GM19099 (cell line): ENCODE results near the gene YAP1.

Source experiments
- POLR2A ChIP-seq: IDR thresholded peaks from 3 replicates; pipeline ENCODE4 v1.6.1; 2011; ENCODE audit warnings: low read depth; ENCODE audit not compliant: insufficient read length; ENCODE audit errors: extremely low read depth

Gene YAP1

DNA sequence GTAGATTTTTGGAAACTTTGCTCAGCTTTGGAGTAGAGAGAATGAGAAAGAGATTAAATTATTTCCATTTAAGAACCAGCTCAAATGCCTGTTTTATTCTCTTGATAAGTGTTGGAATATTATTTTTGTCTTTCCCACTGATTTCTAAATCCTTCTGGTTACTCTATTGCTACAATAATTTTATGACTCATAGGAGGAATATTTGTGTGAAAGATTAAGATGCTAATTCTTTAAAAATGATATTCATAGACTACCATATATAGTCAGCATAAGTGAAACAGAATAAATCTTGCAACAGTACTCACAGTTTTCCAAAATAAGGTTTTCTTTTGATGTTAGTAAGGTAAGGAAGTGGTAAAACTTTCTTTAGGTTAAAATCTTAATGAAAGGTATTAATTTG is 60.9 kb downstream of the YAP1 start:
- no peak for TF ChIP-seq POLR2A

DNA sequence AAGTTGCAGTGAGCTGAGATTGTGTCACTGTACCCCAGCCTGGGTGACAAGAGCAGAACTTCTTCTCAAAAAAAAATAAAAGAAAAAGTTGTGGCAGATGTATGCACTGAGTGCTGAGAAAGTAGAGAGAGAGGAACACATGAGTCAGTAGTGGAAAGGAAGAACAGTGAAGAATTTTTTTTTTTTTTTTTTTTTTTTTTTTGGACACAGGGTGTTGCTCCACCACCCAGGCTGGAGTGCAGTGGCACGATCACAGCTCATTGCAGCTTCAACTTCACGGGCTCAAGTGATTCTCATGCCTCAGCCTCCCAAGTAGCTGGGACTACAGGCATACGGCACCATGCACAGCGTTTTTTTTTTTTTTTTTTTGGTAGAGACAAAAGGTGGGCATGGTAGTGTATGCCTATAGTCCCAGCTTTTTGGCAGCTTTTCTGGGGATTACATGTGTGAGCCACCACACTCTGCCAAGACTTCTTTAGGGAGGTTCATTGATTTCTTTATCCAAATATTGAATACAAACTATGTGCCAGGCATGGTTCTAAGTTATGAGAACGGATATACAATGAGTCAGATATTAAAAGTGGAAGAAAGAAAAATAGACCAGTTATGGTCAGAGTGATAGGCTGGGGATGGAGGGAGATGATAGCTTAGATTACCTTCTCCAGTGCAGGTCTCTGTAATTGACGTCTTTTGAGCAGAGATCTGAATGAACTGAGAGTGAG is 62.0 kb downstream of the YAP1 start:
- TF ChIP-seq POLR2A, result no peak

DNA sequence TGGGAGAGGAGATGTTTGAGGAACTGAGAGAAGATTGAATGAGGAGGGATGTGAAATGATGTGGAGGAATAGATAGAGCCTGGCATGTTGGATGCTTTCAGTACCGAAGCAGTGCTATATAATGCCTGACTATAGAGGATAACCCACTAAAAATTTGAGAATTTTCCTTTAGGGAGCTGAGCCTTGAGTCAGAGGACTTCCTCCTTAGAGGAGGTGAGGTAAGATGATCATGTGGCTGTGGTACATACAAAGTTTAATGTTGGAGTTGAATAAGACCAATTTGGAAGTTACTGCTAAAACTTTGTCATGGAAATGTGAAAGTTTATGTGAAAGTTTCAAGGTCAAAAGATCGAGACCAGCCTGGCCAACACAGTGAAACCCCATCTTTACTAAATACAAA is 66.9 kb downstream of the YAP1 start:
- no peak for TF ChIP-seq POLR2A

DNA sequence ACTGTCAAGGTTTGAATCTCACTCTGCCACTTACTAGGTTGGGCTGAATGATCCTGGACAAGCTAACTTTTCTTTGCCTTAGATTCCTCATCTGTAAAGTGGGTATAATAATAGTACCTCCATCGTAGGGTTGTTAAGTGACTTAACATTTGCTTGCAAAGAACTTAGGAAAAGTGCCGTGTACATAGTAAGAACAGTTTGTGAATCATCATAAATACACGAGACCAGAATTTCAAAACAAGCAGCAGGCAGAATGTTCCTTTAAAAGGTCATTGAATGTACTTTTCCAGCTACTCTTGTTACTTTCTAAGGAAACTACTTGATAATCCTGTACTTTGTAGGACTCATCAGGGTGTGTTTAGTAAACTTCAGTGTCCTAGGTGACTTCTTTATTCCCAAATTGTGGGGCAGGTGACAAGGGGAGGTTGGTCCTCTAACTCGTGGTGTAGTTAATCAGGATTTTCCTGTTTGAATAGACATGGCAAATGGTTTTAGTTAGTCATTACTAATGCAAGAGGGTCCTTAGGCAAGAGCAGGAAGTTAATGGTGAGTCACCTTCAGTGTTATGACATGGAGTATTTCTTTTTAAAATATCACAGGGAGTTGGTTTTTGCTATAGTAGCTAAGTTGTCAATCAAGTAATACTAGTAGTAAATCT is 67.9 kb downstream of the YAP1 start:
- no peak for TF ChIP-seq POLR2A

DNA sequence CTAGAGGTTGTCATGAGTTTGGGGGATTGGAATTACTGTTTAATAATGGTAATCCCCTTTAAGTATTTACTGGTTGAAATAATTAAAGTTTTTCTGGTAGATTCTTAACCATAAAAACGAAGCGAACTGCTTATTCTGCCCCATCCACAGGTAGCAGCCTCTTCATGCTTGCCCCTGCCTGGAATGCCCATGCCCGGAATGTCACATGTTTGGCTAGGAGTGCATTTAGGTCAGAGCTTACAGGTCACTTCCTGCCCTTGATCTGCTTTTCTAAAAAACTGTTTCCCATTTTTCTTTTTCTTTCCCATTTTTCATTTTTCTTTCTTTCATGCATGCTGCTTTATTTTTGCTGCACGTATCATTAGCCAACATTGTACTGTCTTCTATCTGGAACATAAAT is 69.1 kb downstream of the YAP1 start:
- TF ChIP-seq POLR2A, result no peak

DNA sequence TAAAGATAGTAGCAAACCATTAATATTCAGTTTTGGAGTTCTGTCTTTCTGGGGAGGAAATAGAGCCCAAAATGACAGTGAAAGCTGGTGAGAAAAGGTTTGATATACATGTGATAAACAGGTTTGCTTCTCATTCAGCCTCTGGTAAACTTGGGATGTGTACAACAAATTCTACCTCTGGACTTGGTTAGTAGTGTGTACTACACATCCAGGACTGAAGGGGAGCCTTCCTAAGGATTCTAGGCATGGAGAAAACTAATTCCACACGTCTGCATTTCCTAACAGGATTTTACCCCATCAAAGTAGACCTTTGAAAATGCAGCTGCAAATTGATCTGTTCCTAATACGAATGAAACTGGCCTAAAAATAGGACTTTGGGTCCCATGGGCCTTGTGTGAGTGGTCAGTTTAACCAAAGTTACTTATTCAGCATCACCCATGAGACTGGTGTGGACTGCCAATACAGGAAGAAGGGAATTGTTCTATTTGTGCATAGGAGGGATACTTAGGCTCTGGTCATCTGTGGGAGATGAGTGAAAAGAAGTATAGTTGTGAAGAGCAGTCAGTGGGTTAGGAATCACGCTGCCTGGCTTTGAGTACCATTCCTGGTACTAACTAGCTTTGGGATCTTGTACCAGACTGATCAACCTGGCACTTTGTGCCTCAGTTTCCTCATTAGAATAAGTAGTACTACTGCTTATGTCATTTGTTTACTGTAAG is 74.2 kb downstream of the YAP1 start:
- TF ChIP-seq POLR2A, result no peak

DNA sequence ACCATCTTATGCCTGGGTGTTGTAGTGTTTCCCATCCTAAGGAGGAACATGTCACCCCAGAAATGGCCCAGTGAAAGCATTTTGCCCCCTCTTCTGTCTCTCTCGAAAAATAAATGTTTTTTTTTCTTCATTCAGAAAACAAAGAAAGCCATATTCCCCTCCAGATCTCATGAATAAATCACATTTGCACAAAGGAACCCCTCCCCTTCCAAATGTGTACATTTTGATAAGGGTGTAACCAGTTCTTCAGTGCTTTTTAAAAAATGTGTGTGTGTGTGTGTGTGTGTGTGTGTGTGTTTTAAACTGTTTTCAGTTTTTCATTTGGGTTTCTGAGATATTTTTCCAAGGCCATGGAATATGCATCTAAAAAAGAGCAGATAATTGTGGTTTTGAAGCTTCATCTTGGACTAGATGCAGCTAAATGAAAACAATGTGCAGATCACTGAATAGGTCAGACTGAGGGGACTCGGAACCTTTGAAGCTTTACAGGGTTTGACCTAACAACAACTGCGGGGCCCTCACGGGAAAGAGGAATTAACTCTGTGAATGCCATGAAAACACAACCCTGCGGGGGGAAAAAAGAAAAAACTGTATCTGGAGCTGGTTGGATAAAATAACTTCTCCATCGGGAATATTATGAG is 76.4 kb downstream of the YAP1 start:
- no peak for TF ChIP-seq POLR2A

DNA sequence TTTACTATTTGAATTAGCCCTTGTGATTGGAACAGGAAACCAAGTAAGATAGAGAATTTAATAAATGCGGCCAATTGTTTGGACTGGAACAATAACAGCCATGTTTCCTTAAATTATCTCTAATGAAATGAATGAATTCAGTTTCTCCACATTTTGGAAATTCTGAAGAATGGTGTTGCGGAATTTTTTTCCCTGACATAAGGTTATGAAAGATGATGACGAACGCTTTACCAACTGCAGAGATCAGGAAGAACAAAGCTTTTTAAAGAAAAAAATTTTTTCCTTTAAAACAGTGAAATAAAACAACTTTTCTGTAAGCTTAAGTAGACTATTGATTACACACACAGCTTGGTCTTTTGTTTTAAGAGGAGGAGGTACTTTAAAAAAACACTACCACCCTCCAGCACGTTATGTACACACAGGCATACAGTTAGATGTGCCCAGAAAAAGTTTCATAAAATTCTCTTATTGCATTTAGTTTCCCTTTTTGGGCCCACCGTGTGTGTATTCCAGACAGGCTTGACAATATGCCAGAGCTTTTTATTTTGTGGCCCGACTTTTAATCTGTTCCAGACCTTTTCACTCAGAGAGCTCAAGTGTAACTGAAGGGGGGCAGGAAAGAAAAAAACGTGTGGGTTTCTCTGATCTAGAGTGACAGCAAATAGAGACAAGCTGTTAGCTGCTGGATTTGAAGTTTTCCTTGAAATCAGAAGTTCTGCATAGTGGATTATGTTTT is 77.3 kb downstream of the YAP1 start:
- TF ChIP-seq POLR2A, result no peak

DNA sequence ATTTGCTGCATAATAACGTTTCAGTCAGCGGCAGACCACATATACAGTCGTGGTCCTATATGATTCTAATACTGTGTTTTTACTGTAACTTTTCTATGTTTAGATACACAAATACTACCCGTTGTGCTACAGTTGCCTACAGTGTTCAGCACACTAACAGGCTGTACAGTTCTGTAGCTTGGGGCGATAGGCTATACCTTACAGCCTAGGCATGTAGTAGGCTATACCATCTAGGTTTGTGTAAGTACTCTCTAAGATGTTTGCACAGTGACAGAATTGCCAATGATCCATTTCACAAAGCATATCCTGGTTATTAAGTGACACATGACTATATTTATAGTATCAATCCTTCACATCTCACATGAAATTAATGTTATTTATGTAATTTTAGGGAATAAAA is 78.2 kb downstream of the YAP1 start:
- TF ChIP-seq POLR2A, result no peak

DNA sequence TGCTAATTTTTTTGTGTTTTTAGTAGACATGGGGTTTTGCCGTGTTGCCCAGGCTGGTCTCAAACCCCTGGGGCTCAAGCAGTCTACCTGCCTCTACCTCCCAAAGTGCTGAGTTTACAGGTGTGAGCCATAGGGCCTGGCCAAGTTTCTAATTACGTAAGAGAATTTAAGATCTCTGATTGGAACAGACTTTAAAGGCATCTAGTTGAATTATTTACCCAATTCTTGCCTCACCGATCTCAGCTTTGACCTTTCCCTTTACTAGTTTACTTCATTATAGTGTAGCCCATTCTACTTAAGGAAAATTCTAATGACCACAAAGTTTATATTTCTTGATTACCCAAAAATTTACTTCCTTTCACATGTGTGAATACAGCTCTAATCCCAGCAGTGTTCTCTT is 81.6 kb downstream of the YAP1 start:
- TF ChIP-seq POLR2A, result no peak

DNA sequence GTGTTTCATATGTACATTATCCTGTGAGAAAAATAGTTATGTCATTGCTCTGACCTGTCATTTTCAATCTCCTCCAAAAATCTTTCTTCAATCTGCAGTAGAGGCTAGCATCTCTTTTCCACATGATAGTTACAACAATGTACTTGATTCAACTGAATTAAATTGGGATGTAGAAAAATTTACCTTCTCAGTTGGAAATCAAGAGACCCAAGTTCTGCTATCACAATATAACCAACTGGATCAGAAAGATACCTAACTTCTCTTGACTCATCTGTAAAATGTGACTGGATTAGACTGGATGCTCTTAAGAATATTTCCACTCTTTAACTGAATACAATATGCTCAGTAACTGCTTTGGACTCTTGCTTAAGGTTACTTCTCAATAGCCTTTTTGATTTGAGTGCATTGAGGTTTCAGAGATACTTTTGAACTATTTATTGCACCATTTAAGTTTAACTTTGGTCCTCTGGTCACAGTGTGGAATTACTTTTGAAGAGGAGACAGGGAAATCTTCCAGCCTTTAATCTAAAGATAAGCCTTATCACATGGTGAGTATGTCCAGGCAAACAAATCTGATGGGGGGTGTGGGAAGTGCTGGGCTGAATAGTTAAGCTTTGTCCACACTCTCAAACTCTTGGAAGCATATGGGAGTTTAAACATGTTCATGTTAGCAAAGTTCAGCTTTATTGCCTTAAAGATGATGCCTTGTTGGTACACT is 82.3 kb downstream of the YAP1 start:
- TF ChIP-seq POLR2A, result no peak

DNA sequence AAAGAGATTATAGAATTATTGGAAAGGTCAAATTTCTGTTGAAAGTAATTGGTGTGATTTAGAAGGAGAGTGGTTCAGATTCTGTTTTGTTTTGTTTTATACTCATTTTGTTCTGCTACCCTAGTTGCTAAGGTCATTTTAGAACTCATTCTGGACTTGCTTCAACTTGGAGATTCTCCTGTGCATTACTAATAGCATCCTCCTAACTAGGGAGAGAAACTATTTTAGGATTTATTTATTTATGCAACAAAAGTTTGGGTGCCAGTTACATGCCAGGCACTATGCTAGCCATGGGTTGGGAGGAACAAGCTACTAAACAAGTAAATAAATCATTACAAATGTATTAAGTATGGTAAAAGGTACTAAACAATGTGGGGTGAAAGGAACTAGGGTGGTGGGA is 84.0 kb downstream of the YAP1 start:
- TF ChIP-seq POLR2A, result no peak

DNA sequence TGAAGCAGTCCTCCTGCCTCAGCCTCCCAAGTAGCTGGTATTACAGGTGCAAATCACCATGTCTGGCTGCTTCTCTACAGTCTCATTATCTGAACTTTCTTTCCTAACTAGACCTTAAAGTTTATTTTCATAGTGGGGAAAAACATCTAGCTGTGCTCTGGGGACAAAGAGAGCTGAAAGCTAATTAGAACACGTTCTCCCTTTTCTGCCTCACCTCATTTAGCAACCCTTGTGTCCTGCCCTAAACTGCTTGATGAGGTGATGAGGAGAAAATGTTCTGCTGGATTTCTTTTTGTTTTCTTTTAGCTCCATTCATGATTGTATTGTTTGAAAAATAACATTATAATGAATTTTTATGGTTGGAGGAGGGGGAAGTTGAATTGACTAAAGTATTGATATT is 84.7 kb downstream of the YAP1 start:
- TF ChIP-seq POLR2A, result no peak

DNA sequence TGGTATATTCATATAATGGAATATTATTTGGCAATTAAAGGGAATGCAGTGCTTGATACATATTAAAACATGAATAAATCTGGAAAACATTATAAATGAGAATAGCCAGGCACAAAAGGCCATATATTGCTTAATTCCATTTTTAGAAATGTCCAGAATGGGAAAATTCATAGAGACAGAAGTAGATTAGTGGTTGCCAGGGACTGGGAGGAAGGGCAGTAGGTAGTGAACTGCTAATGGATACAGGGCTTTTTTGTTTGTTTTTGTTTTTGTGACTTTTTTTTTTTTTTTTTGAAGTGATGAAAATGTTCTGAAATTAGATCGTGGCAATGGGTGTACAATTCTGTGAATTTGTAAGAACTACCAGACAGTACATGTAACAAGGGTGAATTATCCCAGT is 86.1 kb downstream of the YAP1 start:
- TF ChIP-seq POLR2A, result no peak
